HEK293 (cell line): ENCODE data around the gene KIF25.
"Not testable (repeated sequence)": the region's sequence is repeated elsewhere in the genome, so short reads cannot be mapped to it uniquely, and the experiment has no call there.

Experiments used
- ELK4 ChIP-seq: IDR thresholded peaks from 2 replicates; pipeline ENCODE4 v1.6.1; 2011; ENCODE audit warnings: mild to moderate bottlenecking, low read depth, low read length, borderline replicate concordance
- SP2 ChIP-seq: fragments of 450-650 bp; formaldehyde crosslinking; IDR thresholded peaks from 2 replicates; pipeline ENCODE4 v1.5.1; 2016; ENCODE audit warnings: missing biosample characterization, missing genetic modification characterization
- SP7 ChIP-seq: fragments of 450-650 bp; formaldehyde crosslinking; IDR thresholded peaks from 2 replicates; pipeline ENCODE4 v1.5.1; 2016; ENCODE audit warnings: missing biosample characterization, missing genetic modification characterization
- ZNF184 ChIP-seq: fragments of 450-650 bp; IDR thresholded peaks from 2 replicates; pipeline ENCODE4 v1.5.1; 2018; ENCODE audit warnings: missing biosample characterization, mild to moderate bottlenecking, missing genetic modification characterization
- ZNF23 ChIP-seq: fragments of 450-650 bp; formaldehyde crosslinking; IDR thresholded peaks from 2 replicates; pipeline ENCODE4 v1.5.1; 2016; ENCODE audit warnings: missing biosample characterization, missing genetic modification characterization, borderline replicate concordance
- ZNF274 ChIP-seq, 2 experiments: fragments of 200-500 bp in 1 of 2; fragments of 450-650 bp in 1 of 2; sonication (Bioruptor generic) in 1 of 2; formaldehyde crosslinking in 1 of 2; IDR thresholded peaks; 2 replicates each; pipeline versions ENCODE4 v1.5.1 to v1.6.1; 2014 to 2016; ENCODE audit warnings: borderline replicate concordance in 1 of 2, inconsistent platforms in 1 of 2, low read length in 1 of 2, missing biosample characterization in 1 of 2, missing genetic modification characterization in 1 of 2
- ZNF324 ChIP-seq: fragments of 450-650 bp; formaldehyde crosslinking; IDR thresholded peaks from 2 replicates; pipeline ENCODE4 v1.5.1; 2016; ENCODE audit warnings: missing biosample characterization, missing genetic modification characterization
- ZNF341 ChIP-seq: fragments of 450-650 bp; formaldehyde crosslinking; IDR thresholded peaks from 2 replicates; pipeline ENCODE4; 2016; ENCODE audit warnings: low read depth, missing biosample characterization, missing genetic modification characterization
- ZNF426 ChIP-seq: fragments of 450-650 bp; formaldehyde crosslinking; IDR thresholded peaks from 2 replicates; pipeline ENCODE4 v1.5.1; 2017; ENCODE audit warnings: missing biosample characterization, missing genetic modification characterization, mild to moderate bottlenecking, inconsistent platforms, moderate library complexity
- ZNF501 ChIP-seq: fragments of 450-650 bp; formaldehyde crosslinking; IDR thresholded peaks from 2 replicates; pipeline ENCODE4 v1.5.1; 2016; ENCODE audit warnings: missing biosample characterization, missing genetic modification characterization
- ZNF768 ChIP-seq: fragments of 450-650 bp; formaldehyde crosslinking; IDR thresholded peaks from 2 replicates; pipeline ENCODE4 v1.5.1; 2018; ENCODE audit warnings: missing biosample characterization, mild to moderate bottlenecking, missing genetic modification characterization
- TF ChIP-seq, protein P1 (sequence below): fragments of 450-650 bp; formaldehyde crosslinking; IDR thresholded peaks from 2 replicates; pipeline ENCODE4 v1.5.1; 2017; ENCODE audit warnings: missing biosample characterization, mild to moderate bottlenecking, missing genetic modification characterization, moderate library complexity
- TF ChIP-seq, protein P2 (sequence below): fragments of 450-650 bp; formaldehyde crosslinking; IDR thresholded peaks from 2 replicates; pipeline ENCODE4 v1.5.1; 2016; ENCODE audit warnings: missing biosample characterization, missing genetic modification characterization

DNA sequence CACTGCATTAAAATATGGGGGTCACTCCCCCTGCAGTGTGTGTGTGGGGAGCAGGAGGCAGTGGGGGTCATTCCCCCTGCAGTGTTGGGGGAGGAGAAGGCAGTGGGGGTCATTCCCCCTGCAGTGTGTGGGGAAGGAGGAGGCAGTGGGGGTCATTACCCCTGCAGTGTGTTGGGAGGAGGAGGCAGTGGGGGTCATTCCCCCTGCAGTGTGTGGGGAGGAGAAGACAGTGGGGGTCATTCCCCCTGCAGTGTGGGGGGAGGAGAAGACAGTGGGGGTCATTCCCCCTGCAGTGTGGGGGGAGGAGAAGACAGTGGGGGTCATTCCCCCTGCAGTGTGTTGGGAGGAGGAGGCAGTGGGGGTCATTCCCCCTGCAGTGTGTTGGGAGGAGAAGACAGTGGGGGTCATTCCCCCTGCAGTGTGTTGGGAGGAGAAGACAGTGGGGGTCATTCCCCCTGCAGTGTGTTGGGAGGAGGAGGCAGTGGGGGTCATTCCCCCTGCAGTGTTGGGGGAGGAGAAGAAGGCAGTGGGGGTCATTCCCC, 21.3 kb upstream of the KIF25 start:
- TF ChIP-seq, protein P1, sequence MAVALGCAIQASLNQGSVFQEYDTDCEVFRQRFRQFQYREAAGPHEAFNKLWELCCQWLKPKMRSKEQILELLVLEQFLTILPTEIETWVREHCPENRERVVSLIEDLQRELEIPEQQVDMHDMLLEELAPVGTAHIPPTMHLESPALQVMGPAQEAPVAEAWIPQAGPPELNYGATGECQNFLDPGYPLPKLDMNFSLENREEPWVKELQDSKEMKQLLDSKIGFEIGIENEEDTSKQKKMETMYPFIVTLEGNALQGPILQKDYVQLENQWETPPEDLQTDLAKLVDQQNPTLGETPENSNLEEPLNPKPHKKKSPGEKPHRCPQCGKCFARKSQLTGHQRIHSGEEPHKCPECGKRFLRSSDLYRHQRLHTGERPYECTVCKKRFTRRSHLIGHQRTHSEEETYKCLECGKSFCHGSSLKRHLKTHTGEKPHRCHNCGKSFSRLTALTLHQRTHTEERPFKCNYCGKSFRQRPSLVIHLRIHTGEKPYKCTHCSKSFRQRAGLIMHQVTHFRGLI (tag by site-specific recombination): not testable (repeated sequence)
- TF ChIP-seq, protein P2, sequence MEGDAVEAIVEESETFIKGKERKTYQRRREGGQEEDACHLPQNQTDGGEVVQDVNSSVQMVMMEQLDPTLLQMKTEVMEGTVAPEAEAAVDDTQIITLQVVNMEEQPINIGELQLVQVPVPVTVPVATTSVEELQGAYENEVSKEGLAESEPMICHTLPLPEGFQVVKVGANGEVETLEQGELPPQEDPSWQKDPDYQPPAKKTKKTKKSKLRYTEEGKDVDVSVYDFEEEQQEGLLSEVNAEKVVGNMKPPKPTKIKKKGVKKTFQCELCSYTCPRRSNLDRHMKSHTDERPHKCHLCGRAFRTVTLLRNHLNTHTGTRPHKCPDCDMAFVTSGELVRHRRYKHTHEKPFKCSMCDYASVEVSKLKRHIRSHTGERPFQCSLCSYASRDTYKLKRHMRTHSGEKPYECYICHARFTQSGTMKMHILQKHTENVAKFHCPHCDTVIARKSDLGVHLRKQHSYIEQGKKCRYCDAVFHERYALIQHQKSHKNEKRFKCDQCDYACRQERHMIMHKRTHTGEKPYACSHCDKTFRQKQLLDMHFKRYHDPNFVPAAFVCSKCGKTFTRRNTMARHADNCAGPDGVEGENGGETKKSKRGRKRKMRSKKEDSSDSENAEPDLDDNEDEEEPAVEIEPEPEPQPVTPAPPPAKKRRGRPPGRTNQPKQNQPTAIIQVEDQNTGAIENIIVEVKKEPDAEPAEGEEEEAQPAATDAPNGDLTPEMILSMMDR (tag by site-specific recombination): not testable (repeated sequence)
- TF ChIP-seq ZNF184 (tag by site-specific recombination); SP2 (tag by site-specific recombination); ELK4; ZNF501 (tag by site-specific recombination); ZNF768 (tag by site-specific recombination); ZNF341 (tag by site-specific recombination); ZNF426; ZNF274 (IDR thresholded peaks at IDR 0.05; ENCODE audit: low read length); ZNF274 (tag by site-specific recombination; IDR thresholded peaks at IDR 0.05; ENCODE audit: borderline replicate concordance); ZNF23 (tag by site-specific recombination); ZNF324 (tag by site-specific recombination); SP7 (tag by site-specific recombination): not testable (repeated sequence)
